SK-N-MC (cell line): Measurements from ENCODE around the gene PLIN5.

Experiments
- DNase-seq: peaks from one replicate; pipeline ENCODE4 v3.0.0-alpha.2; 2011; ENCODE audit warnings: low read depth, low spot score
- H3K27ac ChIP-seq: fragments of 200-600 bp; sonication (generic); 2 replicates; pipeline ENCODE4 v1.5.1; 2016; ENCODE audit warnings: mixed run types
- H3K36me3 ChIP-seq: fragments of 200-600 bp; sonication (generic); 2 replicates; pipeline ENCODE4 v1.6.1; 2017; ENCODE audit warnings: antibody characterized with exemption, low read length, mixed read lengths; ENCODE audit not compliant: insufficient read depth
- H3K4me3 ChIP-seq: fragments of 200-600 bp; sonication (generic); 2 replicates; pipeline ENCODE4 v1.5.1; 2016
- H3K9ac ChIP-seq: fragments of 200-600 bp; sonication (generic); 2 replicates; pipeline ENCODE4 v1.8.0; 2017; ENCODE audit warnings: mixed run types, mixed read lengths; ENCODE audit not compliant: insufficient read length
- H3K9me3 ChIP-seq: fragments of 200-600 bp; sonication (generic); 2 replicates; pipeline ENCODE4 v1.6.1; 2017; ENCODE audit warnings: low read depth, mild to moderate bottlenecking, antibody characterized with exemption, low read length, moderate library complexity, mixed read lengths
- EZH2 ChIP-seq: fragments of 200-600 bp; sonication (generic); IDR thresholded peaks from one replicate; pipeline ENCODE4 v1.6.1; 2017; ENCODE audit warnings: antibody characterized with exemption
- FOXP2 ChIP-seq: optimal IDR thresholded peaks from 2 replicates; pipeline ENCODE3; 2011; ENCODE audit warnings: mild to moderate bottlenecking, moderate library complexity; ENCODE audit not compliant: insufficient read depth; ENCODE audit errors: extremely low read length, control extremely low read depth
- POLR2AphosphoS5 ChIP-seq: IDR thresholded peaks from 2 replicates; pipeline ENCODE4 v1.6.1; 2012; ENCODE audit warnings: mild to moderate bottlenecking, low read depth, low read length, borderline replicate concordance

Gene PLIN5

DNA sequence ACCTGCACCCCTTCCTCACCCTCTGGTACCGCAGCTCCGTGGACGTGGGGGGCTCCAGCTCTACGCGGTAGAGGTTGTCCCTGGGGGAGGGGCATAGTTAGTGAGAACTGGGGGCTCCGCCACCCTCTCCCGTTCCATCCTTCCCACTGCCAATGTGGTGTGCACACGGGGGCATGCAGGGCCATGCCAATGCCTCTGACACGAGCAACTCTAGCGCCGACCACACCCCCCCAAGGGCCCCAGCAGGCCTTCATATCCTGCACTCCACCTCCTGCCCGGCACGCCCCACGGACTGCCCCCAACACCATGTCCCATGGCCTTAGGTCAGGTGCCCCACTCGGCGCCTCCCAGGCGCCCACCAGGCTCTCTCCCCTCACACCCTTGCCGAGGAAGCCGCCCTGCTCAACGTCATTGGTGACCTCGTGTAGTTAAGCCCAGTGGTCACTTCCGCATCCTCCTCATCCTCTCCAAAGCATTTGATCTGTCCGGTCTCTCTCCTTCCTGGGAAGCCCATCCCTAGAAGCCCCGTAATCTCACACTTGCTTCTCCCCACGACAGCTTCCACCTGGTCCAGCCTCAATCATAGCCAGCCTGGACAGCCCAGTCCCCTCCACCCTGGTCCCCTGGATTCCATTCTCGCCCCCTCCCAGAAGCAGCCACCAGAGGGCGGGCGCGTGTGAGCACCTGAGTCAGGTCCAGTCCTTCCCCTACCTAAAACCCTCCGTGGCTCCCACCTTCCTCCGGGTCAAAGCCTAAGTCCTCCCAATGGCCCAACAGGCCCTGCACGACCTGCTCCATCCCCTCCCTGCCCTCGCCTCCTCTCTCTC lies 22.3 kb upstream of the PLIN5 start:
- no peak for DNase-seq
- no peak overlapping the region for H3K4me3 ChIP-seq
- no peaks in the 10 kb centered on the region for H3K36me3 ChIP-seq
- no peak for TF ChIP-seq POLR2AphosphoS5
- no peak for TF ChIP-seq FOXP2
- no peak for TF ChIP-seq EZH2
- H3K27ac ChIP-seq = no peak overlapping the region
- H3K9me3 ChIP-seq = no peaks in the 10 kb centered on the region
- H3K9ac ChIP-seq = no peak overlapping the region

DNA sequence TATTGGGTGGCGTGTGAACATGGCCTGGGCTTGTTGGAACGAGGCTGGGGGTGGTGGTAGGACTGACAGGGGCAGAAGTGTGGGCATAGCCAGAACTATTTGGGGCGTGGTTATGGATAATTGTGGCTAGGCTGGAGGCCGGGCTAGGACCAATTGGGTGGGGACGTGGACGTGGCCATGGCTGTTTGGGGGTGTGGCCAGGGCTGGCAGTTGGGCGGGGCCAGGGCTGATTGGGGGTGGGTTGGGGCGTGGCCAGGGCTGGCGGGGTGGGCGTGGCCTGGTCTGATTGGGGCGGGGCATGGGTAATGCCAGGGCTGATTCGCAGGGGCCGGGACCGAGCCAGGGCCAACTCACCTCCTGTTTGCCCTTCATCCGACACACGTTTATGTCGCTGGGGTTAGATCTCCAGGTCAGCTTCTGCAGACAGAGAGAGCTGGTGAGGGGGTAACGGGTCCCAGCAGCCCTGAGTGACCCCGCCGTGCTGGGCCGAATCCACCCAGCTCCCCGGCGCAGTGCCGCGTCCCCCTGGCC lies 21.6 kb upstream of the PLIN5 start:
- no peak for DNase-seq
- H3K36me3 ChIP-seq = no peaks in the 10 kb centered on the region
- peak overlapping the region; percentile 60 for H3K4me3 ChIP-seq
- H3K9me3 ChIP-seq = no peaks in the 10 kb centered on the region
- no peak overlapping the region for H3K27ac ChIP-seq
- TF ChIP-seq FOXP2 (no peak), EZH2 (no peak), POLR2AphosphoS5 (no peak)
- no peak overlapping the region for H3K9ac ChIP-seq

DNA sequence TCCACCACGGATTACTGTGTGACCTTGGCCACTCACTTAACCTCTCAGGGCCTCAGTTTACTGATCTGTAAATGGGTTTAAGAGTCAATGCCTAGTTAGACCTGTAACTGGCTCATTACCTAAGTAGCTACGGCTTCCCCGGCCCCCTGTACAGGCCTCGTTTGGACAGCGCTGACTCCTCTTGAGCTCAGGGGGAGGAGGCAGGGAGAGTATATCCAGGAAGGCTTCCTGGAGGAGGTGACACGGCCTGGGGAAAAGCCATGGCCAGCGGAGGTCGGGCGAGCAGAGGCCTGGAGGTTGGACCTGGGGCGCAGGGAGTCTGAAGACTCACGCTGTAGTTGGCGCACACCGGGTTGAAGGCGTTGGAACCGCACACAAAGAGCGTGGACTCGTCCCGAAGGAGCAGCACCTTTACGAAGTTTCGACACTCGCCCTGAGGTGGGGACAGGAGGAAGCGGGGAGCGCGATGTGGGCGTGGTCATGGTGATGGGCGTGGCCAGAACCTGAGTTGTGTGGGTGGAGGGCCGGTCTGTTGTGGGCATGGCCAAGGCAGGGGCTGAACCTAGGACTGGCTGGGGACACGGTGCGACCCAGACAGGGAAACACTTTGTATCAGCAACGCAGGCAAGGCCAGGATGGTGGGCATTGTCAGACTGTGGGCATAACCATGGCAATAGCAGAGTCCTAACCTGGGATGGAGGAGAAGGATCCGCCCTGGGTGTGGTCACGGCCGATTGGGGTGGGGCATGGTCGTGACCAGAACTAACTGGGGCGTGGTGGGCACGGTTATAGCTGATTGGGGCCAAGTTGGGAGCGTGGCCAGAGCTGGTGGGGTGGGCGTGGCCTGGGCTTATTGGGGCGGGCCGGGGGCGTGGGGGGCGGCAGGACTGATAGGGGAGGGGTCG lies 20.9 kb upstream of the PLIN5 start:
- Histone ChIP-seq H3K9ac (no peak overlapping the region), H3K27ac (no peak overlapping the region), H3K4me3 (peak overlapping the region; percentile 60), H3K36me3 (no peaks in the 10 kb centered on the region), H3K9me3 (no peaks in the 10 kb centered on the region)
- TF ChIP-seq FOXP2 (peak; percentile 25), POLR2AphosphoS5 (no peak), EZH2 (no peak)
- no peak for DNase-seq

DNA sequence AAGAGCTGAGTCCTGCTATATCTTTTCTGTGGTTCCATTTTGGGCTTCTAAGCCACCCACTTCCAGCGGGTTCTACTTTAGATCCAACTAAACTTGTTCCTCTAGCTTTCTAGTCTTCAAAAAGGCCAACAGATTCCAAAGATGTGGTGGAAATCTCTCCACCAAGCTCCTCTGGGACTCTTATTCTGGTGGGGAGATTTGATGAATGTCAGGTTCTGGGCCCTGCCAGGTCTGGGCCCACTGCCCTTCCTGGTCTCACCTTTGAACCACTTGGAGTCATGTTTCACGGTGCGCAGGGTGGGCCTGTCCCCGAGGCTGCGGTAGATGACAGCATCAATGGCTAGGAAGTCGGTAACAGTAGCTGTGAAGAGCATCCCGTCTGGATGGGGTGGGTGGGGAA lies 19.7 kb upstream of the PLIN5 start:
- Histone ChIP-seq H3K9ac (no peak overlapping the region), H3K9me3 (no peaks in the 10 kb centered on the region)

DNA sequence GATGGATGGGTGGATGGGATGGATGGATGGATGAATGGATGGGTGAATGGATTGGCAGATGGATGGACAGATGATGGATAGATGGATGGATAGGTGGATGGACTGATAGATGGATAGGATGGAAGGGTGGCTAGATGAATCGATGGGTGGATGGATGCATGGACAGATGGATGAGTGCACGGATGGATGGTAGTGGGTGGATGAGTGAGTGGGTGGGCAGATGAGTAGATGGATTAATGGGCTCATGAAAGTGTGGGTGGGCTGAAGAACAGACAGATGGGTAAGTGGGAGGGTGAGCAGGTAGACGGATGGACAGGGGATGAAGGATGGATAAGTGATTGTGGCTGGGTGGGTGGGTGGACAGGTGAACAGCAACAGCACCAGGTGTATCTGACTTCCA lies 18.8 kb upstream of the PLIN5 start:
- Histone ChIP-seq H3K36me3 (no peaks in the 10 kb centered on the region), H3K27ac (no peak overlapping the region), H3K4me3 (no peak overlapping the region), H3K9me3 (no peaks in the 10 kb centered on the region), H3K9ac (no peak overlapping the region)
- no peak for DNase-seq
- TF ChIP-seq EZH2 (no peak), FOXP2 (no peak)

More for the DNA sequence above, 19.7 kb upstream of the PLIN5 start:
- no peak for TF ChIP-seq FOXP2
- TF ChIP-seq POLR2AphosphoS5 = no peak
- TF ChIP-seq EZH2 = no peak
- no peak for DNase-seq
- Histone ChIP-seq H3K27ac (no peak overlapping the region), H3K36me3 (no peaks in the 10 kb centered on the region), H3K4me3 (no peak overlapping the region)

DNA sequence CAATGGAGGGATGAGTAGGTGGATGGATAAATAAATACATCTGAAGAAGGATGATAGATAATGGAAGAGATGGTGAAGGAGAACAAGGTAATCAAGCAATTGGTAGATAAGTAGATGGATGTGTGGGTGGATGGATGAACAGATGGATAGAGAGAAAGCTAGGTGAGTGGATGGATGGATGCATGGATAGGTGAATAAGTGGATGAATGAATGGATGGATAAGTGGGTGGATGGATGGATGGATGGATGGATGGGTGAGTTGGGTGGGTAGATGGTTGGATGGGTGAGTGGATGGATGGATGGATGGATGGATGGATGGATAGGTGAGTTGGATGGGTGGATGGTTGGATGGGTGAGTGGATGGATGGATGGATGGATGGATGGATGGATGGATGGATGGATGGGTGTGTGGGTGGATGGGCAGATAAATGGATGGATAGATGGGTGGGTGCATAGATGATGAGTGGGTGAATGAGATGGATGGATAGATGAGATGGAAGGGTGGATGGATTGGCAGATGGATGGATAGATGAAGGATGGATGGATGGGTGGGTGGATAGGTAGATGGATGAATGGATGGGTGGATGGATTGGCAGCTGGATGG lies 18.2 kb upstream of the PLIN5 start:
- H3K4me3 ChIP-seq = no peak overlapping the region
- no peaks in the 10 kb centered on the region for H3K9me3 ChIP-seq
- no peak overlapping the region for H3K9ac ChIP-seq
- no peak for DNase-seq
- no peaks in the 10 kb centered on the region for H3K36me3 ChIP-seq
- TF ChIP-seq EZH2 = no peak
- no peak overlapping the region for H3K27ac ChIP-seq

DNA sequence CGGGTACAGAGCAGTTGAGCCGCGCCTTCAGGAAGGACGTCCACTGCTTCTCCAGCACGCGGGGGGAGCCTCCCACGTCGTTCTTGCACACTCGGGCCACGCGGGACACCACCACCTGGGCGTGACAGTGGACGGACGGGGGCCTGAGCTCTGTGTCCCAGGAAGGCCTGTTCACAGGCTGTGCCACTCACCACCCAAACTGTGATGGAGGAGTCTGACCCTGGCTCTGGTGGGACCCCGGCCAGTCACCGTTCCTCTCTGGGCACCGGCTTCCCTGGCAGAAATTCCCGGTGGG lies 17.4 kb upstream of the PLIN5 start:
- TF ChIP-seq FOXP2 (no peak), EZH2 (no peak), POLR2AphosphoS5 (no peak)
- Histone ChIP-seq H3K9me3 (no peaks in the 10 kb centered on the region), H3K4me3 (no peak overlapping the region), H3K36me3 (no peaks in the 10 kb centered on the region), H3K27ac (no peak overlapping the region), H3K9ac (no peak overlapping the region)
- no peak for DNase-seq

DNA sequence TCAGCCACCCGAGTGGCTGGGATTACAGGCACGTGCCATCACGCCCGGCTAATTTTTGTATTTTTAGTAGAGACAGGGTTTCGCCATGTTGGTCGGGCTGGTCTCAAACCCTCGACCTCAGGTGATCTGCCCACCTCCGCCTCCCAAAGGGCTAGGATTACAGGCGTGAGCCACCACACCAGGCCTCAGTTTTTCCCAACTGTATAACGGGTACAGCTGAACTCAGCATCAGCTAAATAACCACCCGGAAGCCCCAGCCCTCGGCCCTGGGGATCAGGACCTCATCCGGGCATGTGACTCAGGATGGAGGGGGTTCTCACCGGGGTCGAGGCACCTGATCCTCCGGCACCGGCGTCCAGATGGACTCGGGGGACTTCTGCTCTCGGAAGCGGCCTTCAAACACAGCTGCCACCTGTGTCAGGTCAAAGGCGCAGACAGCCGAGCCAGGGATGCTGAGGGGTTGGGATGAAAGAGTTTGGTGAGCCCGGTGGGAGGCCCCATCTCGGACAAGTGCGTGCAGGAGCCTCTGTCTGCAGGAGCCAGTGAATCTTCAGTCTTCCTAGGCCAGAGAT lies 15.5 kb upstream of the PLIN5 start:
- Histone ChIP-seq H3K4me3 (no peak overlapping the region), H3K36me3 (no peaks in the 10 kb centered on the region), H3K9me3 (no peaks in the 10 kb centered on the region), H3K27ac (no peak overlapping the region), H3K9ac (no peak overlapping the region)
- no peak for DNase-seq
- TF ChIP-seq EZH2 (no peak), FOXP2 (no peak), POLR2AphosphoS5 (no peak)

DNA sequence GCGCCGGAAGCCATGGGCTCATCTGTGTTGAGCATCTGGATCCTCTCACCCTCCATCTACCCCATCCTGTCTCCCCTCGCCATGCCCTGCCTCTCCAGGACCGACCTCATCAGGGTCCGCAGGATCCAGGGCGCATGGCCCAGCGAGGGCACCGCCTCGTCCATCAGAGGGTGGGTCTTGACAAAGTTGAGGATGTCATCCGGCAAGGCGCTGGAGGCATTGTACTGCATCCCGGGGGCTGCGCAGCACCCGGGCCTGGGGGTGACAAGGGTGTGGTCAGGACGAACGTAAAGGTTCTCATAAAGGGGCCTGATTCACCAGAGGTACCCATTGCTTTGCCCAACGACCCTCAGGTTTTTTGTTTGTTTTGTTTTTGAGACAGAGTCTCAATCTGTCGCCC lies 15.0 kb upstream of the PLIN5 start:
- no peaks in the 10 kb centered on the region for H3K36me3 ChIP-seq
- no peak overlapping the region for H3K9ac ChIP-seq
- no peak overlapping the region for H3K27ac ChIP-seq
- TF ChIP-seq FOXP2 = no peak
- TF ChIP-seq EZH2 = no peak
- TF ChIP-seq POLR2AphosphoS5 = no peak
- H3K4me3 ChIP-seq = no peak overlapping the region
- no peaks in the 10 kb centered on the region for H3K9me3 ChIP-seq
- no peak for DNase-seq
